ENCODE results near the gene NKX1-1.

NKX1-1 gene

DNA sequence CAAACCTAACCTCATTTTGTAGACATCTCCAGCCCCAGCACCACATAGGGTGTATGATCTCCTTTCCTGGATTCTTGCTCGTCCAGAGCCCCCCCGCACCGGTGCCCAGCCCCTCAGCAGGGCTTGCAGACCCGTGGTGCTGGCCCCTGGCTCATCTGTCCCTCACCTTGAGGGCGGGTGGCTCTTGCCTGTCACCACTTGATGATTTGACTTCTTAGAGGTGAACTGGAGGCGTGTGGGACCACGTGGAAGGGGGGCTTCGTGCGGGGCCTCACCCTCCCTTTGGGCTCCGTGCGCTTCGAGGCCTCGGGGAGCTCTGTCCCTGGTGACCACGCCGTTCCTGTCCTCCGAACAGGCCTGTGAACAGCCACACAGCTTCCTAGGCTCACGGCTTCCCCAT is 43.7 kb downstream of the NKX1-1 start:
- Histone ChIP-seq H3K9ac (ENCODE audit: low read length) (no peak overlapping the region), H3K4ac (ENCODE audit: low read depth in 1 of 2, low read length in 2 of 2) (no peak overlapping the region), H2BK120ac (ENCODE audit: low read depth, low read length) (no peak overlapping the region), H3K4me1 (ENCODE audit: control insufficient read depth, insufficient read depth, low read depth, low read length) (peaks cover 6% of the 10 kb centered on the region), H2BK5ac (ENCODE audit: low read depth, low read length, poor library complexity, severe bottlenecking) (no peak overlapping the region), H4K8ac (ENCODE audit: low read length) (no peak overlapping the region), H3K18ac (ENCODE audit: low read depth in 1 of 2, low read length in 2 of 2) (no peak overlapping the region), H3K4me2 (ENCODE audit: low read length, poor library complexity, severe bottlenecking) (no peak overlapping the region), H2AFZ (ENCODE audit: low read depth, low read length) (no peak overlapping the region), H3K14ac (ENCODE audit: low read length in 2 of 2) (no peak overlapping the region), H4K91ac (ENCODE audit: low read length) (no peak overlapping the region), H3K9me3 (ENCODE audit: control insufficient read depth, low read length) (no peaks in the 10 kb centered on the region), H2AK5ac (ENCODE audit: low read length, severe bottlenecking) (no peak overlapping the region), H2BK12ac (ENCODE audit: low read length in 2 of 2) (no peak overlapping the region), H3K27me3 (ENCODE audit: control insufficient read depth in 1 of 2, insufficient read depth in 1 of 2, low read length in 2 of 2) (no peaks in the 10 kb centered on the region), H3K27ac (ENCODE audit: low read length, poor library complexity, severe bottlenecking) (no peak overlapping the region), H2BK15ac (ENCODE audit: low read depth, poor library complexity, severe bottlenecking) (no peak overlapping the region), H3K36me3 (ENCODE audit: control insufficient read depth in 1 of 2, insufficient read depth in 2 of 2, low read depth in 1 of 2, low read length in 2 of 2) (peaks cover 35 to 80% of the 10 kb centered on the region in 2 experiments), H3K23ac (ENCODE audit: low read length in 2 of 2) (no peak overlapping the region), H3K79me1 (replicated peaks; ENCODE audit: low read length, poor library complexity, severe bottlenecking) (peaks cover 18% of the 10 kb centered on the region), H3K4me3 (ENCODE audit: insufficient read depth in 1 of 2, low read depth in 1 of 2, low read length in 2 of 2) (no peak overlapping the region)
- 93% methylated on average over 17 of the region's 17 CpGs for WGBS
- DNase-seq, result no peak

DNA sequence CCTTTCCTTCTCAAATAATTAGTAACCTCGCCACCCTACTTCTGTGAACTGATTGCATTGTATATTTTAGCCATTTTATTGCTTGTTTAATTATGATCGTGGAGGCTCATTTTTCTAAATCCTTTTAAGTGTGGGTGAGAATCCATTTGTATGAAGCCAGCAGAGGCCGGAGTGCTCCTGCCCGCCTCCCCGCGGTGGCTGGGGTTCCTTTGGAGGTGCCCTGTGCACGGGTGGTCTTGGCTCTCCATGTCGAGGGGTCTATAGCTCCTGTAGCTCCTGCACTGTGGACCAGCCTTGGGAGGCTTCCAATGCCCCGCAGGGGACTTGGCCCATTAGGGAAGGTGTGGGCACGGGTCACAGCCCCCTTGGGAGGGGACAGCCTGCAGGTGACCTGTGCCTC is 44.2 kb downstream of the NKX1-1 start:
- Histone ChIP-seq H4K8ac (ENCODE audit: low read length) (no peak overlapping the region), H3K23ac (ENCODE audit: low read length in 2 of 2) (no peak overlapping the region), H2BK120ac (ENCODE audit: low read depth, low read length) (no peak overlapping the region), H3K36me3 (ENCODE audit: control insufficient read depth in 1 of 2, insufficient read depth in 2 of 2, low read depth in 1 of 2, low read length in 2 of 2) (peaks cover 36 to 81% of the 10 kb centered on the region in 2 experiments), H3K4me1 (ENCODE audit: control insufficient read depth, insufficient read depth, low read depth, low read length) (peaks cover 6% of the 10 kb centered on the region), H2BK12ac (ENCODE audit: low read length in 2 of 2) (no peak overlapping the region), H3K4me3 (ENCODE audit: insufficient read depth in 1 of 2, low read depth in 1 of 2, low read length in 2 of 2) (no peak overlapping the region), H3K9me3 (ENCODE audit: control insufficient read depth, low read length) (no peaks in the 10 kb centered on the region), H4K91ac (ENCODE audit: low read length) (no peak overlapping the region), H3K4me2 (ENCODE audit: low read length, poor library complexity, severe bottlenecking) (no peak overlapping the region), H3K27ac (ENCODE audit: low read length, poor library complexity, severe bottlenecking) (no peak overlapping the region), H3K79me1 (replicated peaks; ENCODE audit: low read length, poor library complexity, severe bottlenecking) (peaks cover 22% of the 10 kb centered on the region), H2AK5ac (ENCODE audit: low read length, severe bottlenecking) (no peak overlapping the region), H2BK15ac (ENCODE audit: low read depth, poor library complexity, severe bottlenecking) (no peak overlapping the region), H3K4ac (ENCODE audit: low read depth in 1 of 2, low read length in 2 of 2) (no peak overlapping the region), H3K14ac (ENCODE audit: low read length in 2 of 2) (no peak overlapping the region), H3K27me3 (ENCODE audit: control insufficient read depth in 1 of 2, insufficient read depth in 1 of 2, low read length in 2 of 2) (no peaks in the 10 kb centered on the region), H3K18ac (ENCODE audit: low read depth in 1 of 2, low read length in 2 of 2) (no peak overlapping the region), H3K9ac (ENCODE audit: low read length) (no peak overlapping the region), H2BK5ac (ENCODE audit: low read depth, low read length, poor library complexity, severe bottlenecking) (no peak overlapping the region), H2AFZ (ENCODE audit: low read depth, low read length) (no peak overlapping the region)
- WGBS, result 91% methylated on average over 9 of the region's 10 CpGs
- no peak for DNase-seq

DNA sequence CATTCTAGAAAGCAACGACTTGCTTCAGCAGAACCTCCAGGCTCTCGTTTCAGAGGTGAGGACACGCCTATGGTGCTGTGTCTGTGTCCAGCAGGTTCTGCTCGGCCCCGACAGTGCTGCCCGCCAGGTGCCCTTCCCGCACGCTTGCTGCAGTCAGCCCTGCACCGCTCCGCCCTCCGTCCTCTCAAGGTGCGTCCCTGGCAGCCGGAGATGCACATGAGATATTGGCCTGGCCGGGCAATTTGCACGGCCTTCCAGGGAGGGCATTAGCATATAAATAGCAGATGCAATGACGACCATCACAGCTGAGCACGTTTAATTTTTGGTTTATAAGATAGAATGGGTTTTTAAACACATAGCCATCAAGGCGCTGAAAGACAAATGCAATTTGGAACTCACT is 44.8 kb downstream of the NKX1-1 start:
- H4K91ac ChIP-seq (ENCODE audit: low read length), result no peak overlapping the region
- H3K4me1 ChIP-seq (ENCODE audit: control insufficient read depth, insufficient read depth, low read depth, low read length), result peaks cover 6% of the 10 kb centered on the region
- H3K4ac ChIP-seq (ENCODE audit: low read depth in 1 of 2, low read length in 2 of 2), result no peak overlapping the region
- H2AFZ ChIP-seq (ENCODE audit: low read depth, low read length), result no peak overlapping the region
- no peak overlapping the region for H3K4me3 ChIP-seq (ENCODE audit: insufficient read depth in 1 of 2, low read depth in 1 of 2, low read length in 2 of 2)
- H2BK15ac ChIP-seq (ENCODE audit: low read depth, poor library complexity, severe bottlenecking), result no peak overlapping the region
- H3K9me3 ChIP-seq (ENCODE audit: control insufficient read depth, low read length), result no peaks in the 10 kb centered on the region
- no peak overlapping the region for H3K27ac ChIP-seq (ENCODE audit: low read length, poor library complexity, severe bottlenecking)
- H3K18ac ChIP-seq (ENCODE audit: low read depth in 1 of 2, low read length in 2 of 2), result no peak overlapping the region
- peaks cover 23% of the 10 kb centered on the region for H3K79me1 ChIP-seq (replicated peaks; ENCODE audit: low read length, poor library complexity, severe bottlenecking)
- no peaks in the 10 kb centered on the region for H3K27me3 ChIP-seq (ENCODE audit: control insufficient read depth in 1 of 2, insufficient read depth in 1 of 2, low read length in 2 of 2)
- H2AK5ac ChIP-seq (ENCODE audit: low read length, severe bottlenecking), result no peak overlapping the region
- no peak overlapping the region for H3K4me2 ChIP-seq (ENCODE audit: low read length, poor library complexity, severe bottlenecking)
- no peak overlapping the region for H3K14ac ChIP-seq (ENCODE audit: low read length in 2 of 2)
- DNase-seq, result no peak
- no peak overlapping the region for H4K8ac ChIP-seq (ENCODE audit: low read length)
- H3K36me3 ChIP-seq (ENCODE audit: control insufficient read depth in 1 of 2, insufficient read depth in 2 of 2, low read depth in 1 of 2, low read length in 2 of 2), result peaks cover 34 to 81% of the 10 kb centered on the region in 2 experiments
- 91% methylated on average over 18 of the region's 18 CpGs for WGBS
- no peak overlapping the region for H2BK12ac ChIP-seq (ENCODE audit: low read length in 2 of 2)
- H3K9ac ChIP-seq (ENCODE audit: low read length), result peak overlapping the region; percentile 83
- H3K23ac ChIP-seq (ENCODE audit: low read length in 2 of 2), result no peak overlapping the region
- H2BK5ac ChIP-seq (ENCODE audit: low read depth, low read length, poor library complexity, severe bottlenecking), result no peak overlapping the region
- H2BK120ac ChIP-seq (ENCODE audit: low read depth, low read length), result no peak overlapping the region

DNA sequence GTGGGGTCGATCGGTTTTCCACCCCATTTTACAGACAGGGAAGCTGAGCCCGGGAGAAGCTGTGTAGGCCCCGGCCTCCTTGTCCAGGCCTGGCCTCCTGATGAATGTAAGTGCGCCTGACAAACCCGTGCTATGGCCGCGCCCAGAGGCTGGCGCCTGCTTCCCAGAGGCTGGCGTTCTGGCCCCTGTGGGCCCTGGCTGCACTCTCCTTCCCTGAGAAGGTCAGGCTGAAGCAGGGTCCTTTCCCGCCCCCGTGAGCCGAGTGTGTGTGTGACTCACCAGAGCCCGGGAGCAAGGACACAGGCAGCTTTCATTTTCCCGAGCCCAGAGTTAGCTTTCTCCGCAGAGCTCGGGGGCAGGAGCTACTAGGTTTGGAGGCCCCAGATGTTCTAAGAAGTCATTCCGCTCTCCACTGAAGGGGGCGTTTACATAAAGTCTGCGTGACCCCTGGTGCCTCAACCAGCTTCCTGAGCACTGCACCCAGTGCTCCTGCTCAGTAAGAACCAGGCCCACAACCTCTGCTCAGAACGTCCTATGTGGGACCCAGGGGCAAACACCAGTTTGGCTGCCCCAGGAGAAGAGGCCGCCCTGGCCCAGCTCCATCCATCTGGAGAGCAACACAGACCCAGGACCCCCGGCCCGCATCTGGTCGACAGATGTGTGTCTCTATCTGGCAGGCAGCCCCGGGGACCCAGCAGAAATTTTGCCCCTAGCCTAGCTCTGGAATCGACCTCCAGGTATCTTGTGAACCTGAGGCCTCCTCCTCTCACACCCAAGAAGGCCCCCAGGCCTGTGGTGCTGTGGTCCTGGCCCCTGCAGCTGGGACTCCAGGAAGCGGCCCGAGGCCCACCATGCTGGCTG is 45.6 kb downstream of the NKX1-1 start:
- H2BK120ac ChIP-seq (ENCODE audit: low read depth, low read length), result no peak overlapping the region
- peak overlapping the region in 1 of 2 experiments; percentile 48 for H3K4me3 ChIP-seq (ENCODE audit: insufficient read depth in 1 of 2, low read depth in 1 of 2, low read length in 2 of 2)
- H2BK12ac ChIP-seq (ENCODE audit: low read length in 2 of 2), result no peak overlapping the region
- H2AK5ac ChIP-seq (ENCODE audit: low read length, severe bottlenecking), result no peak overlapping the region
- H3K4me1 ChIP-seq (ENCODE audit: control insufficient read depth, insufficient read depth, low read depth, low read length), result peaks cover 6% of the 10 kb centered on the region
- peak overlapping the region; percentile 19 for H4K8ac ChIP-seq (ENCODE audit: low read length)
- H3K9me3 ChIP-seq (ENCODE audit: control insufficient read depth, low read length), result no peaks in the 10 kb centered on the region
- peak overlapping the region; percentile 83 for H3K9ac ChIP-seq (ENCODE audit: low read length)
- peaks cover 32 to 81% of the 10 kb centered on the region in 2 experiments for H3K36me3 ChIP-seq (ENCODE audit: control insufficient read depth in 1 of 2, insufficient read depth in 2 of 2, low read depth in 1 of 2, low read length in 2 of 2)
- no peak overlapping the region for H3K23ac ChIP-seq (ENCODE audit: low read length in 2 of 2)
- H3K18ac ChIP-seq (ENCODE audit: low read depth in 1 of 2, low read length in 2 of 2), result peak overlapping the region in 1 of 2 experiments; percentile 7
- H2BK5ac ChIP-seq (ENCODE audit: low read depth, low read length, poor library complexity, severe bottlenecking), result no peak overlapping the region
- H3K14ac ChIP-seq (ENCODE audit: low read length in 2 of 2), result no peak overlapping the region
- no peak overlapping the region for H2BK15ac ChIP-seq (ENCODE audit: low read depth, poor library complexity, severe bottlenecking)
- DNase-seq, result peak; percentile 73
- 70% methylated on average over 29 of the region's 29 CpGs for WGBS
- no peak overlapping the region for H4K91ac ChIP-seq (ENCODE audit: low read length)
- no peak overlapping the region for H2AFZ ChIP-seq (ENCODE audit: low read depth, low read length)
- H3K4ac ChIP-seq (ENCODE audit: low read depth in 1 of 2, low read length in 2 of 2), result peak overlapping the region in 1 of 2 experiments; percentile 40
- no peak overlapping the region for H3K27ac ChIP-seq (ENCODE audit: low read length, poor library complexity, severe bottlenecking)
- no peaks in the 10 kb centered on the region for H3K27me3 ChIP-seq (ENCODE audit: control insufficient read depth in 1 of 2, insufficient read depth in 1 of 2, low read length in 2 of 2)
- H3K79me1 ChIP-seq (replicated peaks; ENCODE audit: low read length, poor library complexity, severe bottlenecking), result peaks cover 27% of the 10 kb centered on the region
- H3K4me2 ChIP-seq (ENCODE audit: low read length, poor library complexity, severe bottlenecking), result no peak overlapping the region

Measured in mesenchymal stem cell (in vitro differentiated cells and primary cell).